HG02981 (cell line): ENCODE results near the gene IGLL1.
"Not testable (repeated sequence)": the region's sequence is repeated elsewhere in the genome, so short reads cannot be mapped to it uniquely, and the experiment has no call there.

ENCODE experiments used
- ATAC-seq: cut with Tn5 transposase; IDR thresholded peaks from one replicate; pipeline ENCODE4 v1.9.1; 2021; ENCODE audit warnings: mild to moderate bottlenecking, moderate library complexity; ENCODE audit not compliant: unreplicated experiment

The IGLL1 gene

GRCh38 chr22:23579870-23580575 is at the start of gene IGLL1:
Gene IGLL1 (minus strand): TSS chr22:23580290. CDS start chr22:23580190, 100 bp downstream.
- no peak for ATAC-seq

- ATAC-seq, result not testable (repeated sequence)
Observed at GRCh38 chr22:23628056-23628743, 48.1 kb upstream of the IGLL1 start.

DNA sequence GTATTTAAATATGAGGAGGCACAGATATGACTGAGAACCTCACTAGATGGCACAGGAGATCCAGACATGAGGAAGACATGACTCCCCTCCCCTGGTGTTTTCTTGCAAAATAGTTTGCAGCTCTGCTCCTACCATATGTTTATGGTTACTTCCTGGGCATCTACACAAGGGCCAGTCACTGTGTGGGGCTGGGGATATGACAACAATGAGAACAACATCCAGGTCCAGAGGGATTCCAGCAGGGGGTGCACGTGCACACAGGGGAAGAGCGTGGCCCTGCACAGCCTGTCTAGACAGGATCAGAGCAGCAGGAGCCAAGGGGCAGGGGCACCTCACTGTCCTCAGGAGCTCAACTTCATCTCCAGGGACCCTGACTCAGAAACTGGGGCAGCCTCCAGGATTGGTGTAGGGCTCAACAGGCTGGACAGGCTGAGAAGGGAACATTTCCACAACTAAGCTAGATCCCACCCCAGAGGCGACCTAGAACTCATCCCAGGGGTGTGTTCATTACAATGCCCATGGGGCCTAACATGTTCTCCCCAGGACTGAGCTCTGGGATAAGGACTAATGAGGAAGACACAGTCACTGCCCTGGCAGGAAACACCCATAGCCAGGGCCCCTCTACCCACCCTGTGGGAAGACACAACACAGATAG is 47.4 kb upstream of the IGLL1 start:
- not testable (repeated sequence) for ATAC-seq

DNA sequence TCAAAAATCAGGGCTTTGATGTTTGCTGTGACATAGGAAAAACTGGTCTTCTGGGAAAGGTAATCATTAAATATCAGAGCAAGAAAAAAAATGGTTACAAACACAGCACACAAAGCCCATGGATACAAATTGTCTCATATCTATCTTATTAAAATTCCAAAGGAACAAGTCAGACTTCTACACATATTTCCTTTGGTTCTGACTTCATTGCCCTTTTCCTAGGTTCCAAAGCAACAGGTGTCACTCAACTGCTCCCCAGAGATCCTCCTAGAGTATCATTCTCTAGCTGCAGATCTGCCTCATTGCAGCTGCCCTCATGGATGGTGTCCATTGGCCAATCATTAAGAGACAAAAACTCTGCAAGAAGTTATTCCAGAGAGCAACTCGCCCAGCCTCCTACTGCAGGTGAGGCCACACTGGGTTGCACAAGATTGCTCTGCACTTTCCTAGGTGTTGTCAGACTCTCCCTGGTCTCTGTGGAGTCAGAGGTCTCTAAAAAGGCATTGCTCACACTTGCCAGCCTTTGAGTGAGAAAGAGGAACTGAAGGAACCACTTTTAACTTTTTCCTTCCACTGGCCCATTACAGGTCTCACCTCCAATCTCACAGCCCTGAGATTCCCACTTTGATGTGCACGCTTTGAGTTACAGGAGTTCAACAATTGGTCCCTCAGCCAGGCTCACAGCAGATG is 46.3 kb upstream of the IGLL1 start:
- ATAC-seq, result no peak

DNA sequence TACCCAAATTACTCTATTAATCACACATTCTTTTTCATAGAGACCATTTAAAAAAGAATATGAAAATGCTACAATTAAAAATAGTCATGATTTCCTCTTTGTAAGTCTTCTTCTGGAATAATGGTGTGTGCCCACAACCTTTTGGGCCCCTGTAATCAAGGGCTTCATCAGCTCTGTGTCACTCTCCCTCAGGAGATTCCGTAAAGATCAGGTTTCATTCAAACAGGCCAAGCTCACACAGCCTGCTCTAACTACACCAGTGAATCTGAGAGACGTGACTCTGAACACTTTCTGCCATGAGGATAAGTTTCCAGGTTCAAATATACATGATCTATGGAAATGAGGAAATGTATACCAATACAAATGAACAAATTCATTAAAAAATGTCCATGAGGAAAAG is 42.5 kb upstream of the IGLL1 start:
- no peak for ATAC-seq

DNA sequence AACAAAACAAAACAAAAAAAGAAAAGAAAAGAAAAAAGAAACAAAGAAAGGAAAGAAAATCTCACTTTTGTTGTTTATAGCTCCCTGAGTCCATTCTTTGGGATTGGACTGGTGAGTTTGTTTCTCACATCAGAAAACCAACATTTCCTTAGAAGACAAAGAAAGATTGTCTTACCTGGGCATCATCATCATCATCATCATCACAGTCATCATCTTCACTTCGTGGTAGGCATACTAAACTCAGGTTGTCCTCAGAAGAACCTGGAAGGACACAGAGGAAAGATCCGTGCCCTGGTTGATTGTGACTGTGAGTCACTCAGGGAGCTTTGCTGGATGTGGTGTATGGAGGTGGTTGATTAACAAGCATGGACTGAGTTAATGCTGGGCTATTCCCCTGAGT is 41.8 kb upstream of the IGLL1 start:
- ATAC-seq, result not testable (repeated sequence)

DNA sequence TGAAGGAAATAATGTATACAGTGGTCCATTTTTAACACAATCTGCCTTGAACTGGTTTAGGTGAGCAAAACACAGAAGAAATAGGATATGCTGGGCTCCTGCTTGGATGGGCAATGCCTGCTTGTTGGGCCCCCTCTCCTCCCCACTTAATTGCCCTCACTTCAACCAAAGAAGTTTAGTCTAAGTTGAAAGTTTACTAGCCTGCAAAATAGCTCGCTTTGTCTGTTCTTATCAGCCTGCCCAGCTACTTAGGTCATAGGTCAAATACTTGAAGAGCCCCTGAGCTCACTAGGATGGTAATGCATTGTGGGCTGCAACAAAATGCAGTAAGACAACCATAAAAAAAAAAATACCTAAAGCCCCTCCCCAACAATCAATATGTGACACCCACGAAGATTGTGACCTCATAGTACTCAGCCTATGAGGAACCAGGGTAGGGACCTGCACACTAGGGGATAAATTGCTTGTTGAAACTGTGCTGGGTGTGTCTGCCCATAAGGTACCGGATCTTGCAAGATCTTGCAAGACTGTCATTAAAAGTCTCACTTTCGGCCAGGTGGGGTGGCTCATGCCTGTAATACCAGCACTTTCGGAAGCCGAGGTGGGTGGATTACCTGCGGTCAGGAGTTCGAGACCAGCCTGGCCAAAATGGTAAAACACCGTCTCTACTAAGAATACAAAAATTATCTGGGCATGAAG is 41.1 kb upstream of the IGLL1 start:
- no peak for ATAC-seq

DNA sequence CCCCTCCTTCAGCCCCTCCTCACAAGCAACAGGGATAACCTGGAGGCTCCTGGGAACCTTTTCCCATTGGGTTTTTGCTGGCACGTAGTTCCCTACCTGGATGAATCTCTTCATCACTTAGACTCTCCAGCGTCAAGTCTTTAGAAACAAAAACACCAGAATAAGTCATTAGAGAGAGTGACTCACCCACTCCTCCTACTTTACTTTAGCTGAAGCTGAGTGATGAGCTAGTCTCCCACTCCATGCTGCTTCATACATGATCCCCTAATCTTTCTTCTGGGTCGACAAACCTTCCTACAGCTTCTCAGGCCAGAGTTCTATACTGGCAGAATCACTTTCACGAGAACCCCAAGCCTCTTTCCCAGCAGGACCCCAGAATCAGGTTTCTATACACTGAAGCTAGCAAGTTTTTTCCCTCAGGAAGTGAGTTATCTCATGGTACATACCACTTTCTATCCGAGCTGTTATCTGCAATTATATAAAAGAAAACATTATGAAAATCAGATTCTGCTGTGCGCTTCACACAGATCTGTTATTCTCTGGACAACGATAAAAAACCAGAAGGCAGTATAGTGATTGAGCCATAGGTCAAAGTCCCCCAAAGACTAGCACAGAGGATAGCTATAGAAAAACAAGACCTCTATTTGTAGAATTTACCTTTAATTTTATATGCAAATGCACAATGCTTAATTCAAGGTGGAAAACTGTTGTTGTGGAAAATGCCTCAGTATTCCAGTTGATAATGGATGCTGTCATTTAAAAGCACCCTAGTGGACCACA is 33.3 kb upstream of the IGLL1 start:
- ATAC-seq, result no peak

GRCh38 chr22:23609983-23610781 is 30.1 kb upstream of the IGLL1 start:
- ATAC-seq, result no peak

DNA sequence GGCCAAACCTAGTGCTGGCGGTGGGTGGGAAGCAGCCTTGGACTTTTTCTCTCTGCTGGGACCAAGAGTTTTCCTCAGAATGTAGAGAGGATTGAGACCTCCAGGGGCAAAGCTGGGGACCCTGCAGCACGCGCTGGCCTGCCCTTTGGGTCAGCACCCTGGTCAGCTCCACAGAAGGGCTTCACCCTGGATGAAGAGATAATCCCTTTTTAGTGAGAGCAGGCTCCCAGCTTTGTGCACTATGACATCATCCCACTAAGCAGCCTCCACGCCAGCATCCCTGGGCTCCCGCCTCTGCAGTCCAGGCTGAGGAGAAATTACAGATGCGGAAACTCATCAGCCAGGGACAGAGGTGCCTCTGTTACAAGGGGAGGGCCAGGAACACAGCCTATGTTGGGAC is 28.5 kb upstream of the IGLL1 start:
- ATAC-seq, result no peak

DNA sequence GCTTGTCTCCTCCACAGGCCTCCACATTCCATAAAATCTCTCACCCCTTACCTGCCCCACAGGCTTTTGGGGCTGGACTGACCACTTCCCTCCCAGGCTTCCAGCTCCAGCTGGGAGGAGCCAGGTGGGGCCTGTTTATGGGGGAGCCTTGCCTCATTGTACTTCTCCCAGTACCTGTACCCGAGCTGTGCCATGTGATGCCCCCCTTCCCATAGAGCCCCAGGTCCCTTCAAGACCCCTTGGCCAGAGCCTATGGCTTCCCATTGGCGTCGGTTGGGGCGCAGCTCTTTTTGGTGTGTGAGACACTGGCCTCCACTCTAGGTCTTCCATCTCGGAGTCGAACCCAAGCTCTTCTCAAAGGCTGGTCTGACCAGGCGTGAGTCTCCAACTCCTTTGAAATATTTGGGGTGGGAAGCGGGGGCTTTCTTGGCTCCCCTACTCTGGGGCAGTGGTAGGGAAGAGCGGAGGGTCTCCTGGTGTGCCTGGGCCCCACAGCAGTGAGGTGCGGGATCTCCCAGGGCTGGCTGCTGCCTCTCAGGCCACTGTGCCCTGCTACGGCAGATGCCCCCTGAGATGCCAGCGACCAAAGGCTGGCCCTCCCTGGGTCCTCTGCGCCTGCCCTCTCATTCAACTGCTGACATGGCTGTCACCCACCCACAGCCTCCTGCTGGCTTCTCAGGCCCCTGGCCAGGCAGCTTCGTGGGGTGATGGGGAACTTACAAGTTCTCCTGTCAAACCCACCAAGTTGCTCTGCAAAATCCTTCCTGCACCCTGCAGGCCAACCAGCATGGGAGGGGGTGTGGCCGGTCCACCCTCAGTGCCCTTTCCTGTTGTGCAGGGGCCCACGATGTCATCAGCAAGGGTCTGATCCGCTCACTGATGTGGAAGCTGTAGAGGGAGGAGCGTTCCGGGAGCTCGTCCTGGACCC is 26.4 kb upstream of the IGLL1 start:
- no peak for ATAC-seq

DNA sequence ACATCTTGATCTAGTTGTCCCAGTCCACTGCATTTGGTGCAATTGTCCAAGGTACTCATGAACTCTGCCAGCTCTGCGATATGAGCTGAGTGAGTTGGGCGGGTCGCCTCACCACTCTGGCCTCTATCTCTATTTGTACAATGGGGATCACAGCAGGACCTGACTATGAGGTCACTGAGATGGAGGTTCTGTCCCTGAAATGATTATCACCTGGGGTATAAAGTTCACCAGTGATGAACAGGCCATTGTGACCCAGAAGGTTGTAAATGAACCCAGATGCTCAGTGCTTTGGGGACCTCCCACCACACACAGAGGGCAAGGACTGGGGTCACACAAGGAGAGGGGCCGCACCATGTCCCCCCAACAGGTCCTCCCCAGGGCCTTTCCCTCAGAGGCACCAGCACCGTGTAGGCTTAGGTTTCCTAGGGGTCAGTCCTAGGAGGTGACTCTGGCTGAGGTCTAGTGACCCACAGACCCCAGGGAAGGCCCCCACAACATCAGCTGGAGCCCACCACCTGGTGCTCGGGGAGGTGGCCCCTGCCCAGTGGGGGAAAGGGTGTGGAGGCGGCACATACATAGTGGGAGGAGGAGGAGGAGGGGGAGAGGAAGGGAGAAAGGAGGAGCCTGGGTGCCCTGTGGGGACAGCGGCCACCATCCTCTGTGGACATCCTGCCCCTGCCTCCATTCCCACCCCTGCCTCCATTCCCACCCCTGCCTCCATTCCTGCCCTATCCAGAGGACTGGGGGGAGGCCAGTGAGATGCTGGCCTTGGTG is 25.0 kb upstream of the IGLL1 start:
- ATAC-seq, result no peak

GRCh38 chr22:23603266-23603665 is 23.2 kb upstream of the IGLL1 start:
- no peak for ATAC-seq

DNA sequence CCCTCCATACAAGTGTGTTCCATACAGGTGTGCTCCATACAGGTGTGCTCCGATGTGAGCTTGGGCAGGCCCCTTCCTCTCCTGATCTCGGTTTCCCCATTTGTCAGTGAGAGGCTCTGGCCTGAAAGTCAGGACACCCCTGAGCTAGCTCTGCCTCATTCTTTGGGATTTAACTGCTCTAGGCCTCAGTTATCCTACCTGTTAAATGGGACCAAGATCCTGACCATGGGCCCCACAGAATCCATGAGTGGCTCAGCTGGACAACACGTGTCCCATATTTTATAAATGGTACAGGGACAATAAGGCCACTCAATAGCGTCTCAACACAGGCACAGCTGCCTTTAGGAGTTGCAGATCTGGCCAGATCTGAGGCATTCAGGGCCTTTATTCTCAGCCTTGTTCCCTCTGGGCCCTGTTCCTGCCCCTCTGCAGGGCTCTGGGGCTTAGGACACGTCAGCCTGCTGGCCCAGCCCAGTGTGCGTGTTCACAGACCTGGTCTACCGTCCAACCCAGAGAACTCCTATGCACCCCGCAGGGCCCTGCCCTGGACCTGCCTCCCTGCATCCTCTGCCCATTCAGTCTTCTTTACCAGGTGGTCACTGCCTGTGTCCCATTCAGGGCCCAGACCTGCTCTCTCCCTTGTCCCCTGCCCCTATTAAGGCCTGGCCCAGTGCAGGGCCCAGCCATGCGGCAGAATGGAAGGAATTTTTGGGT is 18.9 kb upstream of the IGLL1 start:
- no peak for ATAC-seq

DNA sequence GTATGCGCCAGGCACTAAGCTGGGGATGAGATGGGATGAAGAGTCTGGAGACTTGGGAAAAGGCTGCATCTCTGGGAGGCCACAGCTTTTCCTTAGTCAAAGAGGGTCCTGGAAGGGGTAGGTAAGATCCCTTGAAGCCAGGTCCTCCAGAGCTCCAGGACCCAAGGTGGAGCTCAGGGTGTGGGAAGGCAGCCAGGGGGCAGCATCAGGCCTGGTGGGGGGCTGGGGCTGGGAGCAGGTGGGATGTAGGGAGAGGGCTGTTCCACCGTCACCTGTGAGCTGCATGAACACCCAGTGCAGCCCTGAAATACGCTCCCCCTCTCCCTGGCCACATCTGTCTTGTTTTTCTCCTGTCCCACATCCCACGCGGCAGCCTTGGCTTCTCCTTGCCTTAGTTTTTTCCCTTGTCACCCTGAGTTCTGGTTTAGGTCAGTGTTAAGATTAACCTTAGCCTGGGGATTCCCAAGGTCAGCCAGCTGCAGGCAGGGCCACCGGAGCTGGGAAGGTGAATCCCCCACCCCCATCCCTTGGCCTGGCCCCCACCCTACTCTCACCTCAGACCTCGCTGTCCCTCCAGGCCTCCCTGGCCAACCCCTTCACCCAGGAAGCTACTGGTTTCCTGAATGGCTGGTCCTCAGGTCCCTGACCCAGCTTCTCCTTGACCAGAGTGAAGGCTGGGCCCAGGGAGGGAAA is 17.6 kb upstream of the IGLL1 start:
- not testable (repeated sequence) for ATAC-seq

GRCh38 chr22:23595904-23596303 is 15.8 kb upstream of the IGLL1 start:
- not testable (repeated sequence) for ATAC-seq
